ENCODE data around the gene RNF187.

- no peak for TF ChIP-seq CTCF (IDR thresholded peaks at IDR 0.05)
- TF ChIP-seq EP300 (IDR thresholded peaks at IDR 0.05), result no peak
These were observed 25.6 kb downstream of the RNF187 start for GRCh38 chr1:228512781-228513198.
